OCI-LY1 (cell line): Measurements from ENCODE around the gene ANO5.

ENCODE experiments used
- H2AFZ ChIP-seq: fragments of 200-600 bp; sonication (generic), shearing (Covaris generic); 2 replicates; pipeline ENCODE4 v1.6.0; 2014; ENCODE audit warnings: antibody characterized with exemption, mild to moderate bottlenecking, low read length
- H3F3A ChIP-seq: fragments of 200-600 bp; sonication (generic), shearing (Covaris generic); 2 replicates; pipeline ENCODE4 v1.6.0; 2014; ENCODE audit warnings: mild to moderate bottlenecking, antibody characterized with exemption, low read length, moderate library complexity; ENCODE audit not compliant: insufficient read depth
- H3K27ac ChIP-seq: fragments of 200-600 bp; sonication (generic); 2 replicates; pipeline ENCODE4 v1.5.1; 2014; ENCODE audit warnings: low read length, mixed run types, mild to moderate bottlenecking, low read depth; ENCODE audit not compliant: poor library complexity, severe bottlenecking
- H3K27me3 ChIP-seq: fragments of 200-600 bp; sonication (generic); 2 replicates; pipeline ENCODE4 v1.6.0; 2014; ENCODE audit warnings: antibody characterized with exemption, mild to moderate bottlenecking, low read length, moderate library complexity; ENCODE audit not compliant: insufficient read depth
- H3K36me3 ChIP-seq: fragments of 200-600 bp; sonication (generic); 2 replicates; pipeline ENCODE4 v1.6.1; 2014; ENCODE audit warnings: mild to moderate bottlenecking, antibody characterized with exemption, low read length, moderate library complexity, mixed read lengths; ENCODE audit not compliant: insufficient read depth
- H3K4me1 ChIP-seq: fragments of 200-600 bp; sonication (generic); 2 replicates; pipeline ENCODE4 v1.5.1; 2014; ENCODE audit warnings: mild to moderate bottlenecking, low read length, moderate library complexity; ENCODE audit not compliant: insufficient read depth, severe bottlenecking
- H3K4me2 ChIP-seq: fragments of 200-600 bp; sonication (generic), shearing (Covaris generic); 2 replicates; pipeline ENCODE4 v1.6.1; 2014; ENCODE audit warnings: low read length
- H3K4me3 ChIP-seq: fragments of 200-600 bp; sonication (generic); 2 replicates; pipeline ENCODE4 v1.5.1; 2014; ENCODE audit warnings: low read length, low read depth, mild to moderate bottlenecking, mixed read lengths; ENCODE audit not compliant: poor library complexity, severe bottlenecking
- H3K79me2 ChIP-seq: fragments of 200-600 bp; shearing (Covaris generic); 2 replicates; pipeline ENCODE4 v1.6.1; 2016; ENCODE audit warnings: mixed run types, low read length, mixed read lengths; ENCODE audit not compliant: insufficient read depth
- H3K9ac ChIP-seq: fragments of 200-600 bp; sonication (generic), shearing (Covaris generic); 2 replicates; pipeline ENCODE4 v1.6.1; 2014; ENCODE audit warnings: mild to moderate bottlenecking, low read length, mixed read lengths
- H3K9me2 ChIP-seq: fragments of 200-600 bp; sonication (generic), shearing (Covaris generic); 2 replicates; pipeline ENCODE4 v1.6.1; 2014; ENCODE audit warnings: low read depth, mild to moderate bottlenecking, low read length, mixed read lengths
- H3K9me3 ChIP-seq: fragments of 200-600 bp; shearing (Covaris generic); 2 replicates; pipeline ENCODE4 v1.6.1; 2014; ENCODE audit warnings: low read length, mixed read lengths
- H4K20me1 ChIP-seq: fragments of 200-600 bp; sonication (generic), shearing (Covaris generic); 2 replicates; pipeline ENCODE4 v1.6.0; 2016; ENCODE audit warnings: mild to moderate bottlenecking, low read length; ENCODE audit not compliant: insufficient read depth
- EZH2 ChIP-seq: fragments of 200-600 bp; sonication (generic), shearing (Covaris generic); IDR thresholded peaks from 2 replicates; pipeline ENCODE4 v1.8.0; 2017; ENCODE audit warnings: borderline replicate concordance, mixed run types, mild to moderate bottlenecking, antibody characterized with exemption, low read length, moderate library complexity, mixed read lengths
- TF ChIP-seq, protein P1 (sequence below): fragments of 200-600 bp; sonication (generic), shearing (Covaris generic); IDR thresholded peaks from 2 replicates; pipeline ENCODE4 v1.5.1; 2017; ENCODE audit warnings: mild to moderate bottlenecking, antibody characterized with exemption, low read length, moderate library complexity, mixed read lengths

Gene ANO5

DNA sequence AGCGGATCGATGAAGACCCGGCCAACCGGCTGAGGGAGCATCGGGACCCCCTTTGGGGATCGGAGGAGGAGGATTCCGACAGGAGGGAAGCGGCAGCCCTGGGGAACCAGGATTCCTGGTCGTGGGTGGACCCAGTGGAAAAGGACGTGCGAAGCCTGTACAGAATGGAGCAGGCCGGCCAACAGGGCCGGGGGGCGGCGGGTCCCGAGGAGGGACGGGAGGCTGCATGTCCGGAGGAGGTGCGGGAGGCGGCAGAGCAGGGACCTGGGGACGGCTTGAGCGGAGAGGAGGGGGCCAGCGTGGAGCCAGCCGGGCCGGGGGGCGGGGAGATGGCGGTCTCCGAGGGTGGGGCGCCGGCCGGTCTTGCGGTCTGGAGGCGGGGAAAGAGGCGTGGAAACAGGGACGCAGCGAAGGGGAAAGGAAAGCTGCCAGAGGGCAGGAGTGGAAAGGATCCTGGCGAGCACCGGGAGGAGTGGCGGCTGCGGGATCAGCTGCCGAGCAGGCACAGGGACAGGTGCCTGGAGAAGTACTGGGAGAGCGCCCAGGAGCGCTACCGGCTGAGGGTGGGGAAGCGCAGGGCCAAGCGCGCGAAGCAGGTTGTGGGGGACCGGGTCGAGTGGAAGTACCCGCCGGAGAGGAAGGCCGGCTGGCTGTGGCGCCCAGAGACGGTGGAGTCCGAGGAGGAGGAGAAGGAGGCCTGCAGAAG lies at the start of gene ANO5:
Gene ANO5, plus strand, starts transcription at position 444 of the 706 bp plus-strand sequence. CDS start 408 bp downstream, outside the sequence.
- H3K9ac ChIP-seq: no peak within 1 kb of the TSS
- H3K9me3 ChIP-seq: no peaks in the 10 kb centered on the region
- no peaks in the 10 kb centered on the region for H3F3A ChIP-seq
- no peak within 1 kb of the TSS for H2AFZ ChIP-seq
- no peak within 1 kb of the TSS for H3K4me3 ChIP-seq
- no peaks in the 10 kb centered on the region for H3K4me1 ChIP-seq
- H4K20me1 ChIP-seq: no peaks in the 10 kb centered on the region
- H3K27ac ChIP-seq: no peak within 1 kb of the TSS
- H3K79me2 ChIP-seq: no peaks in the 10 kb centered on the region
- H3K36me3 ChIP-seq: no peaks in the 10 kb centered on the region
- H3K27me3 ChIP-seq: no peaks in the 10 kb centered on the region
- no peak within 1 kb of the TSS for H3K4me2 ChIP-seq
- TF ChIP-seq, protein P1, sequence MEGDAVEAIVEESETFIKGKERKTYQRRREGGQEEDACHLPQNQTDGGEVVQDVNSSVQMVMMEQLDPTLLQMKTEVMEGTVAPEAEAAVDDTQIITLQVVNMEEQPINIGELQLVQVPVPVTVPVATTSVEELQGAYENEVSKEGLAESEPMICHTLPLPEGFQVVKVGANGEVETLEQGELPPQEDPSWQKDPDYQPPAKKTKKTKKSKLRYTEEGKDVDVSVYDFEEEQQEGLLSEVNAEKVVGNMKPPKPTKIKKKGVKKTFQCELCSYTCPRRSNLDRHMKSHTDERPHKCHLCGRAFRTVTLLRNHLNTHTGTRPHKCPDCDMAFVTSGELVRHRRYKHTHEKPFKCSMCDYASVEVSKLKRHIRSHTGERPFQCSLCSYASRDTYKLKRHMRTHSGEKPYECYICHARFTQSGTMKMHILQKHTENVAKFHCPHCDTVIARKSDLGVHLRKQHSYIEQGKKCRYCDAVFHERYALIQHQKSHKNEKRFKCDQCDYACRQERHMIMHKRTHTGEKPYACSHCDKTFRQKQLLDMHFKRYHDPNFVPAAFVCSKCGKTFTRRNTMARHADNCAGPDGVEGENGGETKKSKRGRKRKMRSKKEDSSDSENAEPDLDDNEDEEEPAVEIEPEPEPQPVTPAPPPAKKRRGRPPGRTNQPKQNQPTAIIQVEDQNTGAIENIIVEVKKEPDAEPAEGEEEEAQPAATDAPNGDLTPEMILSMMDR: no peak
- no peak for TF ChIP-seq EZH2
- H3K9me2 ChIP-seq: no peaks in the 10 kb centered on the region

DNA sequence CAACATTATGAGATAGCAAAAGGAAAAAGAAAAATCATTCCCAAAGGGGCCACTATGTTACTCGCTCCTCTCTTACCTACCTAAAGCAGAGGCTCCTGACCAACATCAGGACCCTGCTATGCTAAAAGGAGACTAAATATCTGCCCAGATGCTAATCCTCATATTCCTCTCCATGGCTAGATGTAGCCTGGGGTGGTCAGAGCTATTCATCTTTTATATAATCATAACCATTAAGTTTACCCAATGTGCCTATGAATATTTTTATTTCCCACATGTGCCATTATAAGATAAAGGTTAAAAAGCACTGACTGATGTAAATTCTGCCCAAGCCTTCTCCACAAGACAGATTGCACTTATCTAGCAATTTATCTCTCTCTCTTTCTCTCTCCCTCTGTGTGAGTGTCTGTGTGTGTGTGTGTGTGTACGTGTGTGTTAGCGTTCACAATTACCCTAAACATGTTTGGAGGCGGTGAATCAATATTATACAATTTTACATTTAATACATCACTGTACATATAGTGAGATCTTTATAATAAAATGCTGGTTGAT lies 41.2 kb upstream of the ANO5 start:
- Histone ChIP-seq H3K27ac (no peak overlapping the region), H3K36me3 (no peaks in the 10 kb centered on the region)
- no peak for TF ChIP-seq EZH2
- TF ChIP-seq, protein P1: no peak

DNA sequence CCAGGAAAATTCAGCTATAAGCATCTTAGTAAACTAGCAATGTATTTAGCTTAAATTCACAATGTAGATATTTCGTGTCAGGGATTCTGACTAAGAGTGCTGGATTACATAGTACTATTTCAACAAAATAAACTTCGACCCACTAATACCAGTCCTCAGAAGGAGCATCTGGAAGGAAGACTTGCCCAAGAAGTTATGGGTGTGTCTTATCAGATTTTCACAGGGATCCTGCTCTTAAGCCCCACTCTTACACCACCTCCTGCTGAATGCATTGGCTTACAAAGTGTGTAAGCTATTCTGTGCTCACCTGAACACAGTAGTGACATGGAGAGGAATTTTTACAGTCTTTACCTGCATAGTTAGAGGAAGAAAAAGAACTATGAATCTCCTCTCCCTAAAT lies 35.4 kb upstream of the ANO5 start:
- Histone ChIP-seq H3F3A (no peaks in the 10 kb centered on the region), H3K27ac (no peak overlapping the region), H3K4me1 (no peaks in the 10 kb centered on the region), H3K36me3 (no peaks in the 10 kb centered on the region), H3K27me3 (no peaks in the 10 kb centered on the region), H3K9me2 (no peaks in the 10 kb centered on the region), H3K4me2 (no peak overlapping the region), H3K9me3 (no peaks in the 10 kb centered on the region), H3K79me2 (no peaks in the 10 kb centered on the region), H3K9ac (no peak overlapping the region), H3K4me3 (no peak overlapping the region), H2AFZ (no peak overlapping the region), H4K20me1 (no peaks in the 10 kb centered on the region)
- TF ChIP-seq, protein P1: no peak
- TF ChIP-seq EZH2: no peak

More for the DNA sequence above, 41.2 kb upstream of the ANO5 start:
- H3K9me3 ChIP-seq: no peaks in the 10 kb centered on the region
- H3K27me3 ChIP-seq: no peaks in the 10 kb centered on the region
- H3K4me3 ChIP-seq: no peak overlapping the region
- H3K79me2 ChIP-seq: no peaks in the 10 kb centered on the region
- H3K9ac ChIP-seq: no peak overlapping the region
- H2AFZ ChIP-seq: no peak overlapping the region
- H4K20me1 ChIP-seq: no peaks in the 10 kb centered on the region
- no peak overlapping the region for H3K4me2 ChIP-seq
- no peaks in the 10 kb centered on the region for H3K4me1 ChIP-seq
- H3K9me2 ChIP-seq: no peaks in the 10 kb centered on the region
- no peaks in the 10 kb centered on the region for H3F3A ChIP-seq
